H1 (cell line): ENCODE measurements around the gene WEE2.

Experiments
- ASH2L ChIP-seq: fragments of 200-600, 300-600 bp; sonication (generic); IDR thresholded peaks from one replicate; pipeline ENCODE4 v1.7.1; 2017; ENCODE audit warnings: low read length
- BRCA1 ChIP-seq: IDR thresholded peaks from 2 replicates; pipeline ENCODE4 v1.6.1; 2012; ENCODE audit warnings: low read depth, low read length, improper control_type of control experiment
- CEBPB ChIP-seq: IDR thresholded peaks from 2 replicates; pipeline ENCODE4 v1.6.1; 2012; ENCODE audit warnings: low read depth, low read length
- EP300 ChIP-seq, 2 experiments: IDR thresholded peaks; 1 replicate in 1 of 2; 2 replicates in 1 of 2; pipeline ENCODE4 v1.6.1; 2011 to 2012; ENCODE audit warnings: low read depth in 2 of 2, low read length in 2 of 2, mild to moderate bottlenecking in 2 of 2, borderline replicate concordance in 1 of 2, inconsistent platforms in 1 of 2, moderate library complexity in 1 of 2
- EZH2 ChIP-seq: fragments of 200-600 bp; sonication (generic); IDR thresholded peaks from 2 replicates; pipeline ENCODE4 v1.7.1; 2012; ENCODE audit warnings: low read depth, mild to moderate bottlenecking, moderate library complexity, low read length, inconsistent platforms; ENCODE audit not compliant: severe bottlenecking
- HDAC6 ChIP-seq: IDR thresholded peaks from one replicate; pipeline ENCODE4 v1.7.1; 2012; ENCODE audit warnings: low read depth, mild to moderate bottlenecking, inconsistent platforms, low read length, moderate library complexity
- MAX ChIP-seq: IDR thresholded peaks from 2 replicates; pipeline ENCODE4 v1.6.1; 2012; ENCODE audit warnings: inconsistent platforms
- POLR2A ChIP-seq, 2 experiments: IDR thresholded peaks; 1 replicate in 1 of 2; 2 replicates in 1 of 2; pipeline ENCODE4 v1.6.1; 2011; ENCODE audit warnings: low read depth in 2 of 2, low read length in 2 of 2, mild to moderate bottlenecking in 2 of 2; ENCODE audit errors: control extremely low read depth in 1 of 2
- RAD21 ChIP-seq, 2 experiments: IDR thresholded peaks in 1 of 2; conservative IDR thresholded peaks in 1 of 2; 2 replicates each; pipeline ENCODE4 v1.6.1; 2011; ENCODE audit warnings: low read depth in 2 of 2, low read length in 2 of 2, improper control_type of control experiment in 1 of 2, inconsistent platforms in 1 of 2, mild to moderate bottlenecking in 1 of 2, moderate library complexity in 1 of 2
- SP1 ChIP-seq: IDR thresholded peaks from 2 replicates; pipeline ENCODE4 v1.6.1; 2011; ENCODE audit warnings: low read depth, low read length
- TAF1 ChIP-seq: IDR thresholded peaks from 2 replicates; pipeline ENCODE4 v1.6.1; 2011; ENCODE audit warnings: mild to moderate bottlenecking, low read depth, low read length
- YY1 ChIP-seq: IDR thresholded peaks from 2 replicates; pipeline ENCODE4 v1.6.1; 2011; ENCODE audit warnings: low read depth, mild to moderate bottlenecking, low read length
- TF ChIP-seq, protein P1 (sequence below), 3 experiments: IDR thresholded peaks; 1 replicate in 2 of 3; 2 replicates in 1 of 3; pipeline versions ENCODE4 v1.5.1 to v1.6.1; 2011; ENCODE audit warnings: low read length in 3 of 3, mild to moderate bottlenecking in 3 of 3, inconsistent platforms in 2 of 3, low read depth in 1 of 3, moderate library complexity in 1 of 3; ENCODE audit not compliant: insufficient read depth in 1 of 3; ENCODE audit errors: control extremely low read depth in 1 of 3

GRCh38 chr7:141700296-141700847 lies 7.8 kb upstream of the WEE2 start:
- TF ChIP-seq EP300 (IDR thresholded peaks at IDR 0.05; ENCODE audit: borderline replicate concordance in 1 of 2, low read depth in 2 of 2, low read length in 2 of 2) (no peak), TAF1 (no peak), EZH2 (no peak), YY1 (no peak), CEBPB (no peak), MAX (no peak), POLR2A (IDR thresholded peaks at IDR 0.05; ENCODE audit: control extremely low read depth in 1 of 2, low read depth in 2 of 2, low read length in 2 of 2) (no peak), RAD21 (IDR thresholded peaks at IDR 0.05 in 1 of 2, conservative IDR thresholded peaks at IDR 0.05 in 1 of 2; ENCODE audit: low read depth in 2 of 2, low read length in 2 of 2) (no peak), BRCA1 (no peak), HDAC6 (no peak), ASH2L (no peak), SP1 (no peak)
- TF ChIP-seq, protein P1, sequence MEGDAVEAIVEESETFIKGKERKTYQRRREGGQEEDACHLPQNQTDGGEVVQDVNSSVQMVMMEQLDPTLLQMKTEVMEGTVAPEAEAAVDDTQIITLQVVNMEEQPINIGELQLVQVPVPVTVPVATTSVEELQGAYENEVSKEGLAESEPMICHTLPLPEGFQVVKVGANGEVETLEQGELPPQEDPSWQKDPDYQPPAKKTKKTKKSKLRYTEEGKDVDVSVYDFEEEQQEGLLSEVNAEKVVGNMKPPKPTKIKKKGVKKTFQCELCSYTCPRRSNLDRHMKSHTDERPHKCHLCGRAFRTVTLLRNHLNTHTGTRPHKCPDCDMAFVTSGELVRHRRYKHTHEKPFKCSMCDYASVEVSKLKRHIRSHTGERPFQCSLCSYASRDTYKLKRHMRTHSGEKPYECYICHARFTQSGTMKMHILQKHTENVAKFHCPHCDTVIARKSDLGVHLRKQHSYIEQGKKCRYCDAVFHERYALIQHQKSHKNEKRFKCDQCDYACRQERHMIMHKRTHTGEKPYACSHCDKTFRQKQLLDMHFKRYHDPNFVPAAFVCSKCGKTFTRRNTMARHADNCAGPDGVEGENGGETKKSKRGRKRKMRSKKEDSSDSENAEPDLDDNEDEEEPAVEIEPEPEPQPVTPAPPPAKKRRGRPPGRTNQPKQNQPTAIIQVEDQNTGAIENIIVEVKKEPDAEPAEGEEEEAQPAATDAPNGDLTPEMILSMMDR (IDR thresholded peaks at IDR 0.05; ENCODE audit: control extremely low read depth in 1 of 3, insufficient read depth in 1 of 3, low read depth in 1 of 3, low read length in 3 of 3): no peak
